ENCODE measurements around the gene ADCY1.
A peak's percentile ranks its signal among the peaks of the same experiment; 100 is the strongest.
"Not testable (repeated sequence)": the region's sequence is repeated elsewhere in the genome, so short reads cannot be mapped to it uniquely, and the experiment has no call there.

The ADCY1 gene

DNA sequence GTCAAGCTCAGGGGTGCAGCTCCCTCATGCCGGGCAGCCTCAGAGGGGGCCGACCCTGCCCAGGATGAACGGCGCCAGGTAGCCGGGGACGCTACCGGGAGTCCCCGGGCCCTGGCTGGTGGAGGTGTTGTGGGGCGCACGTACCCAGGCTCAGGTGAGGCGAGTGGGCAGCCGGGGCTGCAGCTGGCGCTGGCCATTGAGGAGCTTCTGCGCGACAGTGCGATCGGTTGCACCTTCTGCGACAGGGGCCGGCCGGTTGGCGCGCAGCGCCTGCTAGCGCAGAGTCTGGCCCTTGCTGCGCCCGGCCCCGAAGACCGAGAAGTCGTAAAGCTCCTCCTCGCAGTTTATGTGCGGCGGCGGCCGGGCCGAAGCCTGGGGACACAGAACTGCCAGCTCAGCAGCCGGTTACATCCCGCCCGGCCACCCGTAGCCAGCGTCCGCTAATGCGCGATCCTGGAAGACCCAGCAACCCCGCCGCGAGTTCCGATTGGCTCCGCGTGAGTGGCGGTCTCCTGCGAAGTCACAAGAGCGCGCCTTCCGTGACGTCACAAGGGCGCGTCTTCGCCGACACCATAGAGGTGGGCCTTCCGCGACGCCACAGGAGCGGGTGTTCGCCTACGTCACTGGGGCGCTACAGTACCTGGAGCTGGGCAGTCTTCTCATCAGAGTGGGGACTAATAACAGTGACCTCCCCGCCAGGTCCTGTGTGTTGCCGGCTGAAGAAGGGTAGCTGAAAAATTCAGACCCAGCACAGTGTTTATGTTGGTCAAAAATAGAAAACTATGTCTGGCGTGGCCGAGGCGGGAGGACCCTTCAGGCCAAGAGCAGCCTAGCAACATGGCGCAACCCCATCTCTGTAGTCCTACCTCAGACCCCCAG lies 194.6 kb downstream of the ADCY1 start:
- DNase-seq, result peak; percentile 99

GRCh38 chr7:45769626-45770025 lies 195.5 kb downstream of the ADCY1 start:
- DNase-seq, result not testable (repeated sequence)
